Body of pancreas (tissue), 4 donors: ENCODE data around the gene FKBP1B. TPM values are rescaled to one million over a fixed set of nuclear protein-coding genes. Genes with fewer than 3 reads are reported as not detected.

Source experiments
- ATAC-seq: fragments of 150-250 bp; one replicate; pipeline ENCODE4 v1.9.1; 2016
- DNase-seq, 4 donors: peaks; one replicate each; pipeline ENCODE4 v3.0.0-alpha.2; 2019
- H3K27ac ChIP-seq, 4 donors: fragments of 200-600 bp; sonication (generic); 1 replicate in 3 of 4; 2 replicates in 1 of 4; pipeline versions ENCODE4 v1.5.1 to v1.6.1; 2016 to 2019; ENCODE audit warnings: mild to moderate bottlenecking in 1 of 4, mixed read lengths in 1 of 4, moderate library complexity in 1 of 4
- H3K27me3 ChIP-seq, 2 donors: fragments of 200-600 bp; sonication (generic); one replicate each; pipeline ENCODE4 v1.6.0; 2016; ENCODE audit warnings: mild to moderate bottlenecking in 1 of 2
- H3K36me3 ChIP-seq, 2 donors: fragments of 200-600 bp; sonication (generic); replicated peaks in 1 of 2; 2 replicates each; pipeline ENCODE4 v1.5.1; 2016; ENCODE audit warnings: low read depth in 2 of 2; ENCODE audit not compliant: insufficient read depth in 1 of 2
- H3K4me1 ChIP-seq: fragments of 200-600 bp; sonication (generic); one replicate; pipeline ENCODE4 v1.6.0; 2016
- H3K4me3 ChIP-seq, 2 donors: fragments of 200-600 bp; sonication (generic); 1 replicate in 1 of 2; 2 replicates in 1 of 2; pipeline ENCODE4 v1.5.1; 2016 to 2019
- H3K9me3 ChIP-seq, 3 donors: fragments of 200-600 bp; sonication (generic); 1 replicate in 2 of 3; 2 replicates in 1 of 3; pipeline ENCODE4 v1.5.1; 2016
- POLR2A ChIP-seq, 3 donors: fragments of 450-650 bp; IDR thresholded peaks; one replicate each; pipeline ENCODE4 v1.6.1; 2016; ENCODE audit warnings: antibody characterized with exemption in 3 of 3, mild to moderate bottlenecking in 2 of 3
- WGBS, 2 donors: methylation state at CpG; one replicate each; pipeline ENCODE4 v1.1.5; 2017; 5-methylcytosine and 5-hydroxymethylcytosine counted together
- intact Hi-C: fragments of 100-400 bp; cut with DNase I; formaldehyde crosslinking; loops from one replicate; pipeline ENCODE4 v1.15.1; 2023
- total RNA-seq, 2 donors: library from RNA; depleted of rRNA; stranded (reverse); fragments of >200 nt; gene quantifications; one replicate each; pipeline ENCODE4 v1.1.0, GENCODE V29; 2016
- TF ChIP-seq, protein P1 (sequence below), 7 experiments: fragments of 450-650 bp in 4 of 7; fragments of 200-600 bp in 3 of 7; sonication (generic) in 3 of 7; IDR thresholded peaks; one replicate each; pipeline ENCODE4 v1.5.1; 2016 to 2019; ENCODE audit warnings: antibody characterized with exemption in 7 of 7

The FKBP1B gene
- 10 to 100 TPM; 10.5 to 12.7 TPM for total RNA-seq

- 0 to 1% methylated on average over 17 to 41 of the region's 52 CpGs for WGBS, 2 donors
- TF ChIP-seq POLR2A (IDR thresholded peaks at IDR 0.05) = peak; percentile 17 to 53 (median 23)
- TF ChIP-seq, protein P1, sequence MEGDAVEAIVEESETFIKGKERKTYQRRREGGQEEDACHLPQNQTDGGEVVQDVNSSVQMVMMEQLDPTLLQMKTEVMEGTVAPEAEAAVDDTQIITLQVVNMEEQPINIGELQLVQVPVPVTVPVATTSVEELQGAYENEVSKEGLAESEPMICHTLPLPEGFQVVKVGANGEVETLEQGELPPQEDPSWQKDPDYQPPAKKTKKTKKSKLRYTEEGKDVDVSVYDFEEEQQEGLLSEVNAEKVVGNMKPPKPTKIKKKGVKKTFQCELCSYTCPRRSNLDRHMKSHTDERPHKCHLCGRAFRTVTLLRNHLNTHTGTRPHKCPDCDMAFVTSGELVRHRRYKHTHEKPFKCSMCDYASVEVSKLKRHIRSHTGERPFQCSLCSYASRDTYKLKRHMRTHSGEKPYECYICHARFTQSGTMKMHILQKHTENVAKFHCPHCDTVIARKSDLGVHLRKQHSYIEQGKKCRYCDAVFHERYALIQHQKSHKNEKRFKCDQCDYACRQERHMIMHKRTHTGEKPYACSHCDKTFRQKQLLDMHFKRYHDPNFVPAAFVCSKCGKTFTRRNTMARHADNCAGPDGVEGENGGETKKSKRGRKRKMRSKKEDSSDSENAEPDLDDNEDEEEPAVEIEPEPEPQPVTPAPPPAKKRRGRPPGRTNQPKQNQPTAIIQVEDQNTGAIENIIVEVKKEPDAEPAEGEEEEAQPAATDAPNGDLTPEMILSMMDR (IDR thresholded peaks at IDR 0.05) = no peak
- H3K9me3 ChIP-seq = no peaks in the 10 kb centered on the region
- DNase-seq = peak; percentile 50 to 76 (median 64)
- H3K4me1 ChIP-seq = peaks cover 33% of the 10 kb centered on the region
- H3K4me3 ChIP-seq = peak within 1 kb of the TSS; percentile 65 to 93
- intact Hi-C loops = no loop called here
- ATAC-seq = peak; percentile 30
- H3K27me3 ChIP-seq = no peaks in the 10 kb centered on the region
- peak within 1 kb of the TSS in 3 of 4 donors; percentile 23 to 58 (median 45) for H3K27ac ChIP-seq
- no peaks in the 10 kb centered on the region for H3K36me3 ChIP-seq
These were observed at the start of gene FKBP1B for GRCh38 chr2:24049485-24050021. Gene FKBP1B, plus strand, starts transcription at chr2:24049741. Its CDS starts 109 bp downstream, at chr2:24049850.

DNA sequence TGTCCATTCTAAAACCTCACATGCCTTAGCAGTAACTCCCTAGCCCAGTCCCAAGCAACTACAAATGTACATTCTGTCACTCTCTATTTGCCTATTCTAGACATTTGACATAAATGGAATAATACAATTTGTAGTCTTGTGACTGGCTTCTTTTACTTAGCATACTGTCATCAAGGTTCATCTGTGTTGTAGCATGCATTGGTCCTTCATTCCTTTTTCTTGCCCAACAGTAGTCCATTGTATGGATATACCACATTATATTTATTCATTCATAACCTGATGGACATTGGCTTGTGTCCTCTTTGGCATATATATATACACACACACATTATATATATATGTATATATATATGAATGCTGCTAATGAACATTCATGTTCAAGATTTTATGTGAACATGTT is 41.8 kb upstream of the FKBP1B start:
- H3K27ac ChIP-seq = no peak overlapping the region
- H3K4me3 ChIP-seq = no peak overlapping the region
- H3K9me3 ChIP-seq = no peaks in the 10 kb centered on the region
- TF ChIP-seq POLR2A (IDR thresholded peaks at IDR 0.05) = no peak
- TF ChIP-seq, protein P1 (IDR thresholded peaks at IDR 0.05) = no peak
- no peaks in the 10 kb centered on the region for H3K36me3 ChIP-seq
- DNase-seq (no peak), ATAC-seq (no peak)
- intact Hi-C loops = no loop called here
- peaks cover 11% of the 10 kb centered on the region for H3K4me1 ChIP-seq
- no peaks in the 10 kb centered on the region for H3K27me3 ChIP-seq

GRCh38 chr2:24008672-24009366 is 40.7 kb upstream of the FKBP1B start:
- Histone ChIP-seq H3K4me1 (peaks cover 11% of the 10 kb centered on the region), H3K27ac (no peak overlapping the region), H3K4me3 (no peak overlapping the region), H3K9me3 (no peaks in the 10 kb centered on the region), H3K27me3 (no peaks in the 10 kb centered on the region), H3K36me3 (no peaks in the 10 kb centered on the region)
- WGBS, 2 donors = 62 to 70% methylated on average over 13 of the region's 13 CpGs
- no peak for DNase-seq
- TF ChIP-seq, protein P1 (IDR thresholded peaks at IDR 0.05) = no peak
- no peak for TF ChIP-seq POLR2A (IDR thresholded peaks at IDR 0.05)
- intact Hi-C loops = no loop called here
- no peak for ATAC-seq

- intact Hi-C loops = no loop called here
- no peaks in the 10 kb centered on the region for H3K27me3 ChIP-seq
- H3K27ac ChIP-seq = no peak overlapping the region
- H3K9me3 ChIP-seq = no peaks in the 10 kb centered on the region
- no peaks in the 10 kb centered on the region for H3K36me3 ChIP-seq
- no peak for ATAC-seq
- 58 to 59% methylated on average over 2 to 9 of the region's 9 CpGs for WGBS, 2 donors
- no peak for TF ChIP-seq POLR2A (IDR thresholded peaks at IDR 0.05)
- TF ChIP-seq, protein P1 (IDR thresholded peaks at IDR 0.05) = no peak
- peaks cover 11% of the 10 kb centered on the region for H3K4me1 ChIP-seq
- H3K4me3 ChIP-seq = no peak overlapping the region
- DNase-seq = no peak
These were observed 40.2 kb upstream of the FKBP1B start for GRCh38 chr2:24009367-24009679.
